GM21515 (cell line): ENCODE data around the gene ST6GALNAC5.
"Not testable (repeated sequence)": the region's sequence is repeated elsewhere in the genome, so short reads cannot be mapped to it uniquely, and the experiment has no call there.

Experiments
- ATAC-seq: cut with Tn5 transposase; IDR thresholded peaks from one replicate; pipeline ENCODE4 v1.9.1; 2021; ENCODE audit not compliant: unreplicated experiment

The ST6GALNAC5 gene

GRCh38 chr1:76867342-76868130 is at the start of gene ST6GALNAC5:
ST6GALNAC5 (plus strand) TSS chr1:76867480.
- ATAC-seq = no peak

GRCh38 chr1:76820028-76820427 is 47.3 kb upstream of the ST6GALNAC5 start:
- ATAC-seq = no peak

DNA sequence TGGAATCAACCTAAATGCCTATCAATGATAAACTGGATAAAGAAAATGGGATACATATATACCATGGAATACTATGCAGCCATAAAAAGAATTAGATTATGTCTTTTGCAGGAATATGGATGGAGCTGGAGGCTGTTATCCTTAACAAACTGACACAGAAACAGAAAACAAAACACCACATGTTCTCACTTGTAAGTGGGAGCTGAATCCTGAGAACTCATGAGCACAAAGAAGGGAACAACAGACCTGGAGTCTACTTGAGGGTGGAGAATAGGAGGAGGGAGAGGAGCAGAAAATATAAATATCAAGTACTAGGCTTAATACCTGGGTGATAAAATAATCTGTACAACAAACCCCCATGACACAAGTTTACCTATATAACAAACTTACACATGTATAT is 44.3 kb upstream of the ST6GALNAC5 start:
- ATAC-seq = not testable (repeated sequence)

DNA sequence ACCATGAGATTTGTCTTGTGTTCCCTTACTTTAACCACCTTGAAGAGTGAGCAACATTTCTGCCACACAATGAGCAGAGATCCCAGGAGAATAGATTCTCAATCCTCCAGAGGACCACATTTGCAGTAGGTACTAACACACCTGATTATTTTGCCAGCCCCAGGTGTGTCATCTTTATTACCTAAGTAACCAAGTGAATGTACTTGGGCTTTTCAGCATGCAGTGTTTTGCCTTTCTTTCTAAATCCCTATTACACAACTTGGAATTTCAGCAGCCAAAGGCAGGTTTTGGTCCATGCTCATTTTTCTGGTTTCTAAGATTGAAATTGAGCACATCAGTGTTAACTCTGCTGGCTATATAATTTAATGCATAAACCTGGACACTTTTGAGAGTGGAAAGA is 43.2 kb upstream of the ST6GALNAC5 start:
- ATAC-seq = no peak

- no peak for ATAC-seq
Measured at GRCh38 chr1:76826072-76826845, 41.0 kb upstream of the ST6GALNAC5 start.

- no peak for ATAC-seq
Measured at GRCh38 chr1:76827066-76827465, 40.2 kb upstream of the ST6GALNAC5 start.

GRCh38 chr1:76830373-76830772 is 36.9 kb upstream of the ST6GALNAC5 start:
- ATAC-seq = peak; percentile 59

DNA sequence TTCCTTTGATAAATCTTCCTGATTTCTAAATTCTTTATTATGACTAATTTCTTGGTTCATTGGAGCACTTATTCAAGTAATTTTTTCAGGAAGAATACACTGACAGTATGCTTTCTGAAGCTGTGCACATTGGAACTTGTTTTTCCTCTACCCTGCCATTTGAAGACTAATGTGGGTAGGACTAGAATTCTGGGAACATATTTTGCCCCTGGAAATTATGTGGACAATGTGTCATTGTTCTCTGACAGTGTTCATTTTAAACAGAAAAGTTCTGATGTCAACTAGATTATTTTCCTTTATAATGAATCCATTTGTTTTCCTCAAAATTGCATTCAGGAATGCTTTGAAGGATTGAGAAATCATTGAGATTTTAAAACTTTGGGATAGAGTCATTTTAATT is 34.8 kb upstream of the ST6GALNAC5 start:
- ATAC-seq = no peak

- no peak for ATAC-seq
Measured at GRCh38 chr1:76833151-76833550, 34.1 kb upstream of the ST6GALNAC5 start.

DNA sequence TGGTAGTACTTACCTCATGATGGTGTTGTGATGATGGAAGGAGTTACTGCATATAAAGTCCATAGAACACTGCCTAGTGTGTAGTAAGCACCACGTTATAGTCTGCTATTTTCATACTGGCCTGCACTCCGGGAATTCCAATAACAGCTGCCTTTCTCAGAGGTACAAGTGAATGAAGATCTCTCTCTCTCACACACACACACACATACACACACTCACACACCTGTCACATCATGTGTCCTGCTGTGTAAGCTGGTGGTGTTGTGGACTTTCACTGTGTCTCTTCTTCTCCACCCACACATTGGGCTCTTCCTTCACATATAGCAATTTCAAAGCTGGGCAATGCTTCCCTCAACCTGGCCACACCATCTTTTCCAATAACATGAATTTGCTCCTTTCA is 33.4 kb upstream of the ST6GALNAC5 start:
- ATAC-seq = no peak

GRCh38 chr1:76835203-76835602 is 32.1 kb upstream of the ST6GALNAC5 start:
- ATAC-seq = no peak

- no peak for ATAC-seq
Measured at GRCh38 chr1:76840278-76840677, 27.0 kb upstream of the ST6GALNAC5 start.

DNA sequence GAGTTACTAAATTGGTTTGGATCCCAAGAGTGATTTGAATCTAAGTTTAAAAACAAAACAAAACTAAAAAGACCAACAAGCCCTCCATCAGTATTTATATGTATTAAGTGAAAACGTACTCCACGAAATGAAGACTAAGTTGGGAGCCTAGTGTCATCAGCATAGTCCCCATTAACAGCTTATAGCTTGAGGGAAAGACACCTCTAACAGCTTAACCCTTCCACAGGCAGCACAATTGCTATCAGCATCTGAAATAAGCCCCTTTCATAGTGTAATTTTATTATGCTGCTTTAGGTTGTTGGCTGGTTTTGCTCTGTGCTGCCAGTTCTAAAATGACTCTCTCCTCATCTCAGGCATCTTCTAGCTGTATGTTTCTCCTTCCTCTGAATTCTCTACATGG is 25.8 kb upstream of the ST6GALNAC5 start:
- no peak for ATAC-seq

GRCh38 chr1:76843821-76844464 is 23.3 kb upstream of the ST6GALNAC5 start:
- ATAC-seq = no peak

- ATAC-seq = no peak
Measured at GRCh38 chr1:76854255-76854654, 13.0 kb upstream of the ST6GALNAC5 start.

DNA sequence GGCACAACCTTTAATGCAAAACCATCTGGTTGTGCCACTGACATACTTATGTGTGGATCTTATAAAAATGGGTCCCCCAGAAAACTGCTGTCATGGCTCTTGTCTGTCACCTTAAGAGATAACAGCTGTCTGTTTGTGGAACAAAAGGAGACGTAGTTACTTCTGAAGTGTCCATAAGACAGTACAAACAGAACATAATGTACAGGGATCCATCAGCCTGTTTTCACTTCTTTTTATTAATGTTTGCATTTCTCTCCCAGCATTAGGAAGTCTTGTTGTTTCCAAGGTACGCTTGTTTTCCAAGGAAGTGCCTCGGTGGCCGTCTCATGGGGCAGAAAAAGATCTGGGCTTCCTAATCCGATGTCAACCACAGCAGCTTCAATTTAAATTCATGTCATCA is 11.2 kb upstream of the ST6GALNAC5 start:
- no peak for ATAC-seq

DNA sequence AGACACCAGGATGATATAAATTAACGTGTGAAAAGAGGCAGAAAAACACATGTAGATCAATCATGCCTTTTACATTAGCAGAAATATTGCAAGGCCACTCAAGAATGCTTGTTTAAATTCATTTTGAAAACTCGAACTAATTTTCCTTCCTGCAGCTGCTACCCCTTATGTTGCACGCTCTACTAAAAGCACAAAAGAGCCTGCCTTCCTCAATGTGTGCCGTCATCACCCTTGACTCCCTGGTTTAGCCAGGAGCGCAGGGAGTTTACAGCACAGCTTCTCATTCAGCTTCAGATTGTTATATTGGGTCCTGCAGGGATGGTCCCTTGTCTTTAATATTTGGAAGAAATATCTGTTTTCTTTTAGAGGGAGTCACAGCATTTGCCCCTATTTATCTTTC is 10.1 kb upstream of the ST6GALNAC5 start:
- ATAC-seq = no peak

GRCh38 chr1:76857973-76858372 is 9.3 kb upstream of the ST6GALNAC5 start:
- ATAC-seq = no peak

- no peak for ATAC-seq
Measured at GRCh38 chr1:76861149-76861548, 6.1 kb upstream of the ST6GALNAC5 start.

DNA sequence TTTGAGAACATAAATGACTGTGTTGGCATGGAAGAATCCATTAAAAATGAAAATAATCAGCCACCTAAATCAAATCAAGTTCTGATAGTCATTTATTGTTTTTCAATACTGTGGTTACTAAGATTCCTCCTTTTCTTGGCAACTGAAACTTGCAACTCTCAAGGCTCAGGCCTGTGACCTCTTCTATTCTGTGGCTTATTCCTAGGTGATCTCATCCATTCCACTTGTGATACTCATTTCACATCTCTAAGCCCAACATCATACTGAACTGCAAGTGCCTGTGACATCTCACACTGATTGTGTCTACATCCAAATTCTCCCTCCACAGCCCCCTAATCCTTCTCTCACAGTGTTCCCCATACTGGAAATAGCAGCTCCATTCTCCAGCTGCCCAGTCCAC is 4.8 kb upstream of the ST6GALNAC5 start:
- no peak for ATAC-seq

GRCh38 chr1:76864383-76864782 is 2.9 kb upstream of the ST6GALNAC5 start:
- no peak for ATAC-seq
